A549 treated with DMSO at 1 μM for 4 hours (cell line): ENCODE results near the gene TIMM23. TPM values are rescaled to one million over a fixed set of nuclear protein-coding genes. Genes with fewer than 3 reads are reported as not detected.

Experiments used
- total RNA-seq: library from RNA; stranded (reverse); fragments of 200-300 nt; extraction: Qiagen RNA extraction; gene quantifications from 5 replicates; pipeline ENCODE4 v1.2.3, GENCODE V29; 2022; ENCODE audit warnings: low read depth

TIMM23 gene
- total RNA-seq, result 150 to 163 TPM (median 156 TPM) in 5 replicates

DNA sequence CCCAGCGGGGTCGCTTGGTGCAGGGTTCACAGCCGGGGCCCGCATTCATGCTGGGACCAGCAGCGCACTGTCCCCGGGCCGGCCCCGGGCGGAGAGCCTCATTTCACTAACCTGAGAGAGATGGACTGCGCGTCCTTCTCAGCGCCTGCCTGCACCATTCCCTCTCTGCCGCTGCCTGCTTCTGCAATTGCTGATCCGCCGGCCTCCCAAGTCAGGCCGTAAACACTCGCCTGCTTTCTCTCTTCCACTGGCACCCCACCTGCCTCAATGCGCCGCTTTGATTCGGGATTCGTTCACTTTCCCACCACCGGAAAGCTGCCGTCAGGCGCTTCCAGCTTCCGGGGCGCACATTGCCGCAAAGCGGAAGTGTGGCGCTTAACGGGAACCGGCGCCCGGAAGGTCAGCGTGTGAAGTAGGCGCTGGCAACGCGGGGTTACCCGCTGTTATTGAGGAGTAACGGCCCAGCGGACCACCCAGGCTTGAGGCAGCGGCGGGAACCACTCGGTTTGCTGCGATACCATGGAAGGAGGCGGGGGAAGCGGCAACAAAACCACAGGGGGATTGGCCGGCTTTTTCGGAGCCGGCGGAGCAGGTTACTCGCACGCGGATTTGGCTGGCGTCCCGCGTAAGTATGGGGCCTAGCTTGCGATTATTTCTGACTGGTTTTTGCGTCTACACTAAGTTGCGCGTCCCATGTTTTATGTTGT is at the start of gene TIMM23:
TSS of gene TIMM23 (plus strand) at position 384 of the 707 bp plus-strand sequence. CDS start at position 520, 136 bp downstream.

DNA sequence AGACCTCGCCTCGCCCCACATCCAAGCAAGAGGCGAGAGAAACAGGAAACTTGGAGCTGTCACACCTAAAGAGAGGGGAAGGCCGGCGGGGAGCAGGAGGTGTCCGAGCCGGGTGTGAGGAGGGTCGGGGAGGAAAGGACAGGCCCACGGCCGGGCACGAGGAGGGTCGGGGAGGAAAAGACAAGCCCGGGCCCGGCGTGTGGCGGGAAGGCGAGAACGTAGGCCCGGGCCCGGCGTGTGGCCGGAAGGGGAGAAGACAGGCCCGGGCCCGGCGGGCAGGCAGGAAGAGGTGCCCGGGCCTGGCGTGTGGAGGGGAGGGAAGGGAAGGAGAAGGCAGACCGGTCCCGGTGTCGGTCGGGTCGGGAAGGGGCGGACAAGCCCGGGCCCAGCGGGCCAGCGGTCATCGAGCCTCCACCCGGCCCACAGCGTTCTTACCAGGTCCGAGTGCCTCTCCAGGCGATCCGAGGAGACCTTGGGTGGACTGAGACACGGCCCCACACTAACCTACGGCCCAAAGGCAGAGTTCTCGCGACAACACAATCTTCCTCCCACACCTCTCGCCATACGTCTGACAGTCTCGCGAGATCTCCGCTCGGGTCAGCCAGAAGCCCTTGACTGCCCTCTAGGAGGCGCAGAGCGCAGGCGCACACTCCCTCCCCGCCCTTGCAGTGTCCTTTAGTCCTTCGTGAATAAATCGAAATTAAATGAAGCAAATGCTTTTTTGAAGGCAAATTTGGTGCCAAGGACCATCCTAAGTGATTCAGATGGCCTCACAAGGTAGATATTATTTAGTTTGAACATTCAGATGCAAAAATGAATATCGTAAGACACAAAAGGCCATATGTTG is 58.0 kb downstream of the TIMM23 start, which contains the start of gene NCOA4:
TSS of gene NCOA4 (minus strand) at position 533 of the 847 bp plus-strand sequence. CDS start 13,943 bp downstream, outside the sequence.

GRCh38 chr10:46046261-46046660 is 74.0 kb downstream of the TIMM23 start, which contains the start of gene MSMB:
TSS of gene MSMB (minus strand) at chr10:46046269. CDS start at chr10:46046237, 32 bp downstream.

Other genes with a start within 250 kb of the TIMM23 start
- gene WASHC2C, start 245.2 kb upstream of the TIMM23 start, total RNA-seq, result 17.8 to 22.1 TPM (median 19.0 TPM) in 5 replicates
- gene AGAP4, start 125.0 kb upstream of the TIMM23 start, total RNA-seq, result 5.8 to 8.0 TPM (median 7.5 TPM) in 5 replicates
- 90.8 to 112 TPM (median 103 TPM) in 5 replicates for gene NCOA4, start 58.1 kb downstream of the TIMM23 start, total RNA-seq
- gene MSMB, start 73.8 kb downstream of the TIMM23 start, total RNA-seq, result not detected in 5 replicates